C4-2B (cell line): ENCODE measurements around the gene HOXD12.

Source experiments
- ZFX ChIP-seq: fragments of 450-650 bp; IDR thresholded peaks from 2 replicates; pipeline ENCODE4 v1.6.1; 2017
- TF ChIP-seq, protein P1 (sequence below): fragments of 450-650 bp; conservative IDR thresholded peaks from 2 replicates; pipeline ENCODE4 v1.5.1; 2017; ENCODE audit warnings: mild to moderate bottlenecking

DNA sequence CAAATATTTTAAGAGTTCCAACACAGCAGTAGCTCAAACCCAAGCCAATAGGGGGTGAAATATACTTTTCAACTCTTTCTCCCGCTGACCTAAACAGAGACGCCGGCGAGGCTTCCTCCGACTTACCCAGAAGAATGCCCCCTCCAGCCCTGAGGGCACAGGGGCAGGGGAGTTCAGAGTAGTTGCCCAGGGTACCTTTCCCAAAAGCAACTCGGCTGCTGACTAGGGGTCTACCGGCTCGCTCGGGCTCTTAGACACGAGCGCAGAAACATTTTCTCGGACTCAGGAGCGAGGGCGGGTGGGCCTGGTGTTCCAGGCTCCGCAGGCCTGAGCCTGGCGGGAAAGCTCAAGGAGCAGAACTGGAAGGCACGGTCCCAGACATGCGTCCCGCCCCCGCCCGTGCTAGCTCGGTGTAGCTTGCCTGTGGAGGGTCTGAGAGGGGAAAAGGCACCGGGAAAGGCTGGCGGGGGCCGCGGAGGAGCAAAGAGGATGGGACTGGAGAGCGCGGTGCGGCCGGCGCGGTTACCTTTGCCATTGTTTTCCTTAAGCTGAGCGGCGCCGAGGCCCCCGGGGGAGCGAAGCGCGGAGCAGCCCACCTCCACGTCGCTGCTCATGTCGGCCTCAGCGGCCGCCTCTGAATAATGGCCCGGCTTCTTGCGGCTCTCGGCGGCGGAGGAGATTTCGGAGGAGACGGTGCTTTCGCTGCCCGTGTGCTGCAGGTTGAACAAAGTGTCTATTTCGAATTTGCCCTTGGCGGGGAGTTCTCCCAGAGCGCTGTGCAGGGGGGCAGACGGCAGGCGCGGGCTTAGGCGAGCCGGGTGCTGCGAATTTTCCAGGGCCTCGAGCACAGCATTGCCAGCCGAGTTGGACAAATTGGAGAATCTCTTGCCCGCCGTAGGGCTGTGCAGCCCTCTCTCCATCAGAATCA lies 16.5 kb upstream of the HOXD12 start:
- TF ChIP-seq, protein P1, sequence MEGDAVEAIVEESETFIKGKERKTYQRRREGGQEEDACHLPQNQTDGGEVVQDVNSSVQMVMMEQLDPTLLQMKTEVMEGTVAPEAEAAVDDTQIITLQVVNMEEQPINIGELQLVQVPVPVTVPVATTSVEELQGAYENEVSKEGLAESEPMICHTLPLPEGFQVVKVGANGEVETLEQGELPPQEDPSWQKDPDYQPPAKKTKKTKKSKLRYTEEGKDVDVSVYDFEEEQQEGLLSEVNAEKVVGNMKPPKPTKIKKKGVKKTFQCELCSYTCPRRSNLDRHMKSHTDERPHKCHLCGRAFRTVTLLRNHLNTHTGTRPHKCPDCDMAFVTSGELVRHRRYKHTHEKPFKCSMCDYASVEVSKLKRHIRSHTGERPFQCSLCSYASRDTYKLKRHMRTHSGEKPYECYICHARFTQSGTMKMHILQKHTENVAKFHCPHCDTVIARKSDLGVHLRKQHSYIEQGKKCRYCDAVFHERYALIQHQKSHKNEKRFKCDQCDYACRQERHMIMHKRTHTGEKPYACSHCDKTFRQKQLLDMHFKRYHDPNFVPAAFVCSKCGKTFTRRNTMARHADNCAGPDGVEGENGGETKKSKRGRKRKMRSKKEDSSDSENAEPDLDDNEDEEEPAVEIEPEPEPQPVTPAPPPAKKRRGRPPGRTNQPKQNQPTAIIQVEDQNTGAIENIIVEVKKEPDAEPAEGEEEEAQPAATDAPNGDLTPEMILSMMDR = no peak
- TF ChIP-seq ZFX = no peak
